ENCODE measurements around the gene GSTK1. TPM values are rescaled to one million over a fixed set of nuclear protein-coding genes. Genes with fewer than 3 reads are reported as not detected.
"Not testable (repeated sequence)": the region's sequence is repeated elsewhere in the genome, so short reads cannot be mapped to it uniquely, and the experiment has no call there.

Gene GSTK1
- polyA plus RNA-seq, 4 donors: 194 to 231 (median 210) TPM

DNA sequence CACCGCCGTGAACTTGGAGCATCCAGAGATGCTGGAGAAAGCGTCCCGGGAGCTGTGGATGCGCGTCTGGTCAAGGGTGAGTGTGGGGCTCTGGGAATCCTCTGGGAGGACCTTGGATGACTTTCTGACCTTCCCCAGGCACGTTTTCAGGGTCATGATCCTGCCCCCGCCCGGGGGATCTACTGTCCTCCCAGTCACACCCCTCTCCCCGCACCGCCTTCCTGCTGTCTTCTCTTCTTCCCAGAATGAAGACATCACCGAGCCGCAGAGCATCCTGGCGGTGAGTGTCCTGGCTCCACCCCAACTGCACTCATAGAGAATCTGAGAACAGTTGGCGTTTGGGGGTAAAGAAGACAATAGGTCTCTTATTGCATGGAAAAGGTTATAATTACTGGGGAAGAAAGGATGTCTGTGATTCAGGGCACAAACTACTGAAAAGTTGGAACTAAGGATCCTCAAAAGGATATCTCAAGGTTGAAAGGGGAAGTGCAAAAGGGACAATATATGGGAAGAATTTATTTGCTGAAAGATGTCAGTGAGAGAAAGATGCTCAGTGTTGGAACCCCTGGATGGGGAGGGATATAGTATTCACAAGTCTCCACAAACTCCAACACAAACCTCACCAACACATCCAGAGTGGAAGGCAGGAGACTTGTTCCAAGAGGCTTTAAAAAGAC lies 1.9 kb downstream of the GSTK1 start:
- DNase-seq (ENCODE audit: low read depth in 4 of 4, low spot score in 2 of 4): no peak

- DNase-seq (ENCODE audit: low read depth in 4 of 4, low spot score in 2 of 4): no peak
These were observed 6.0 kb downstream of the GSTK1 start for GRCh38 chr7:143269251-143269650.

DNA sequence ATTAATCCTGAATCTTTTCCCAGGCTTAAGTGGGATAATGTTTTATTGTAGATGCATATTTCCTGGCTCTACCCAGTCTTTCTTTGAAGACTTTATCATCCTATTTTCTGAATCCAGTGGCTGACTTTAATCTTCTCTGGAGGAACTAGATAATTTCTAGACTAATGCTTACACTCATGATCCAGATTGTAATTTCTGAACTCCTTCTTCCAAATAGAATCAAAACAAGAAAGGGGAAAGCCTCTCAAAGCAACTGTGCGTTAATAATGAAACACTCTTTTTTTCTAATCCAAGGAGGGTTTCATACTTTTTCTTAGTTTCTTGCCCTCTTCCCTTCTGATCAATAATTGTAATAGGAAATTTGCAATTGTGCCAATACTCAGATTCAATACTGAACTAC lies 8.0 kb downstream of the GSTK1 start:
- DNase-seq (ENCODE audit: low read depth in 4 of 4, low spot score in 2 of 4): no peak

- DNase-seq (ENCODE audit: low read depth in 4 of 4, low spot score in 2 of 4): no peak
These were observed 9.6 kb downstream of the GSTK1 start for GRCh38 chr7:143272871-143273270.

- peak in 1 of 4 donors; percentile 58 for DNase-seq (ENCODE audit: low read depth in 4 of 4, low spot score in 2 of 4)
These were observed 16.2 kb downstream of the GSTK1 start for GRCh38 chr7:143279186-143280098.

DNA sequence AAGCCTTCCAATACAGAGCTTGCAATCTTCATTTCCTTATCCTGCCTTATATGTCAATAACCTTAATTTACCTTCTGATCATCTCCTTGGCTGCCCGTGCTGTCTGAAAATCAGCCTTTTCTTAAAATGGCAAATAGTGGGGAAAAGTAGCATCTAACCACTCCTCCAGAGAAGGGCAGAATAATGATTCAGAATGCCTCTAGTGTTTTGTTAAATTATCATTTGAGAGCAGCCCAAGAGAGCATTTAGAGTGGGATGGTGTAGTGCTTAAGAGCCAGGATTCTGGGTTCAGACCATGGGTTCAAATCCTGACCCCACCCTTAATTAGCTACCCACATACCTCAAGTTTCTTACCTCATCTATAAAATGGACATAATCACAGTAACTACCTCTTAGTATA lies 16.9 kb downstream of the GSTK1 start:
- no peak for DNase-seq (ENCODE audit: low read depth in 4 of 4, low spot score in 2 of 4)

DNA sequence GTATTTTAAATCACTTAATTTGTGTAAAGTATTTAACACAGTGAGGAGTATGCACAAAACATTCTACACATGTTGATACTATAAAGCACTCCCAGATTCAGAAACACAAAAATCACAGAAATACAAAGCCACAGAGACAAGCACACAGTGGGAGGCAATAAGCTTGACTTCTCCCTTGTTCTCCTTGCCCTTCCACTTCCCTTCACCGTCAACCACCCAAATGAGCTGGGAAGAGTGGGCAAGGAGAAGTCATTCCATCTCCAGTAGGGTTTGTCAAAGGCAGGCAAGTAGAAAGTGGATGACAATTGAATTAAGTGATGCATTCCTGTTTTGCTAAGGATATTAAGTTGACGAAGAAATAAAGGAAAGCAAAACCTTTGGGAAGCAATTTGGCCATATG lies 17.3 kb downstream of the GSTK1 start:
- no peak for DNase-seq (ENCODE audit: low read depth in 4 of 4, low spot score in 2 of 4)

GRCh38 chr7:143281529-143281928 lies 18.3 kb downstream of the GSTK1 start:
- DNase-seq (ENCODE audit: low read depth in 4 of 4, low spot score in 2 of 4): no peak

DNA sequence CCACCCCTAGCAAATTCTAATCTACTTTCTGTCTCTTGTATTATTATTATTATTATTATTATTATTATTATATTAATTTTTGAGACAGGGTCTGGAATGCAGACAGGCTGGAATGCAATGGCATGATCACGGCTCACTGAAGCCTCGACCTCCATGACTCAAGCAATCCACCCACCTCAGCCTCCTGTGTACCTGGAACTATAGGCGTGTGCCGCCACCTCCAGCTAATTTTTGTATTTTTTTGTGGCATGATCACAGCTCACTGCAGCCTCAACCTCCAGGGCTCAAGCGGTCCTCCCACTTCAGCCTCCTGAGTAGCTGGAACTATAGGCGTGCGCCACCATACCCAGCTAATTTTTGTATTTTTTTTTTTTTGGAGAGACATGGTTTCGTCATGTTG lies 18.9 kb downstream of the GSTK1 start:
- no peak for DNase-seq (ENCODE audit: low read depth in 4 of 4, low spot score in 2 of 4)

DNA sequence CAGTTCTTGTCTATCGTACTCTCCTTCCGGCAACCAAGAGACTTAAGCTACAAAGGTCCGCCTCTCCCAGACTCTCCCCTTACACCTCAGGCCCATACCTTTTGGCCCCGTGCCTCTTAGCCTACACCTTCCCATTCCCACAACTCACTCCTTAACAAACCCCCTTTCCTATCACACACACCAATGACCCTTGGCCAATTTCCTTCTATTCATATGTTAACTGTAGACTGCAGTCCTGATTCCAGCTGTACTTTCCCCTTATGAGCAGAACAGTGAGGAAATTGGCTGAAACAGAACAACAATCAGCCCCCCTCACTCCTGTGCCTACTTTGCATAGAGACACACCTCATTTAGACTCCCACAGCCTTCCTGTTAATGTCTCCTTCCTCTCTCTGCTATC lies 20.1 kb downstream of the GSTK1 start:
- DNase-seq (ENCODE audit: low read depth in 4 of 4, low spot score in 2 of 4): no peak

GRCh38 chr7:143284591-143285469 lies 21.6 kb downstream of the GSTK1 start, which contains the start of gene TMEM139:
TSS of gene TMEM139 (plus strand) at chr7:143284958. CDS start at chr7:143285958, 1,000 bp downstream.
- DNase-seq (ENCODE audit: low read depth in 4 of 4, low spot score in 2 of 4): peak in 1 of 4 donors; percentile 57

DNA sequence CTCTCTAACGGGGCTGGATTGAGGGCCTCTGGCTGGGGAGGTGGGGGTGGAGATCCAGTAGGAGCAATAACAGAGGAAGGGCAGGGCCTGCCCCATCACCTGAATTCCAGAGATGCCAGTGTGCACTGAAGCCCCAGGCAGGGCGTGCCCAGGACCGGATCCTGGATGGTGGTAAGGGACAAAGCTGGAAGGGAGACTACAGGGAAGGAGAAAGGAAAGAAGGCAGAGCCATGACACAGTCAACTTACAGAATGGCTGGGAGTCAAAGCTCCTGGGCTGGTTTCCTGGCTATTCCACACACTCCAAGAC lies 22.2 kb downstream of the GSTK1 start:
- DNase-seq (ENCODE audit: low read depth in 4 of 4, low spot score in 2 of 4): no peak

DNA sequence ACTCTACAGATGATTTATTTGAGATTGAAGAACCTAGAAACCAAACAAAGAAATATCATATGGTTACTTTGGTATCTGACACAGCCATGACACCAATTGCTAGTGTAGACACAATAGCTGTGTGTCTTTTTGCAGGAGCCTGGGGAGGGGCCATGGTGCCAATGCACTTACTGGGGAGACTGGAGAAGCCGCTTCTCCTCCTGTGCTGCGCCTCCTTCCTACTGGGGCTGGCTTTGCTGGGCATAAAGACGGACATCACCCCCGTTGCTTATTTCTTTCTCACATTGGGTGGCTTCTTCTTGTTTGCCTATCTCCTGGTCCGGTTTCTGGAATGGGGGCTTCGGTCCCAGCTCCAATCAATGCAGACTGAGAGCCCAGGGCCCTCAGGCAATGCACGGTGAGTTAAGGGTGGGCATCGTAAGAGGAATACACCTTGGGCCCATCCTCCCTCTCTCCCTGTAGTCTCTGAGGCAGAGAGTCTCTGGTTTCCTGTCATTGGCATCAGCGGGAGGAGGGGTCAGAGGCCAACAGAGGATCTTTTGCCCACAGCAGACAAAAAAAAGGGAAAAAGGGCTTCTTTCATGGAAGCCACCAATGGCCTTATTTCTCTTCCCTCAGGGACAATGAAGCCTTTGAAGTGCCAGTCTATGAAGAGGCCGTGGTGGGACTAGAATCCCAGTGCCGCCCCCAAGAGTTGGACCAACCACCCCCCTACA lies 22.7 kb downstream of the GSTK1 start:
- DNase-seq (ENCODE audit: low read depth in 4 of 4, low spot score in 2 of 4): no peak

DNA sequence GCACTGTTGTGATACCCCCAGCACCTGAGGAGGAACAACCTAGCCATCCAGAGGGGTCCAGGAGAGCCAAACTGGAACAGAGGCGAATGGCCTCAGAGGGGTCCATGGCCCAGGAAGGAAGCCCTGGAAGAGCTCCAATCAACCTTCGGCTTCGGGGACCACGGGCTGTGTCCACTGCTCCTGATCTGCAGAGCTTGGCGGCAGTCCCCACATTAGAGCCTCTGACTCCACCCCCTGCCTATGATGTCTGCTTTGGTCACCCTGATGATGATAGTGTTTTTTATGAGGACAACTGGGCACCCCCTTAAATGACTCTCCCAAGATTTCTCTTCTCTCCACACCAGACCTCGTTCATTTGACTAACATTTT lies 23.3 kb downstream of the GSTK1 start:
- no peak for DNase-seq (ENCODE audit: low read depth in 4 of 4, low spot score in 2 of 4)

- DNase-seq (ENCODE audit: low read depth in 4 of 4, low spot score in 2 of 4): no peak
These were observed 24.2 kb downstream of the GSTK1 start for GRCh38 chr7:143287339-143287934.

DNA sequence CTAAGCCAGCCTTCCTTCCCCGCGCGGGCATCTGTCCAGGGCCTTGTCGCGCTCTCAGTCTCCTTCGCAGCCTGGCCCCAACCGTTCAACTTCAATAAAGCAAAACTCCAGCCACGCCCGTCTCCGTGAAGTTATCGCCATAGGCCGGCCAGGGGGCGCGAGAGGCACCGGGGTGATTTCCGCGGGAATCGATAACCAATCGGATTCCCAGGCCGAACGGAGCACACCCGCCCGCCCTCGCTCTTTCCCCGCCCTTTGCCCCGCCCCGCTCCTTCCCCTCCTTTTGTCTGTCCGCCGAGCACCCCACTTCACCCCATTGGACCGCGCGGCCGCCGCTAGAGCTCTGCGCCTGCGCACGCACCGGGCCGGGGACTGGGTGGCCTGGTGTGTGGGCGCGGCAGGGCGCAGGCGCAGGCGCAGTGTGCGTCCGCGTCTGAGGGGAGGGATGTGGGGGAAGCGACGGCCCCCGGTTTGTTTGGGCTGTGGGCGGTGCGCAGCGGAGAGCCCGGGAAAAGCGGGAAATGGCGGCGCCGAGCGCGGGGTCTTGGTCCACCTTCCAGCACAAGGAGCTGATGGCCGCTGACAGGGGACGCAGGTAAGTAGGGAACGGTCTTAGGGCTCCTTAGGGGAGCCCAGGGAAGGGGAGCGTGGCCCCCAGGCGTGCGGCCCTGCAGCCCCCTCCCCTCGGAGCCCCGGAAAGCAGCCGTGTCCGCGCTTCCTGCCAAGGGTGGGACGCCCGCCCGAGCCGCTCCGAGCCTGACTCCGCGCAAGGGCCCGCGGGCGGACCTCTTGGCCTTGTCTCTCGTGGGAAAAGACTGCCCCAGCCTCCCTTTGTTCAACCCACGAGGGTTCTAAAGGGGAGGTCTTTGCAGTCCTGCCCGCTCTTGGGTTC lies 24.9 kb downstream of the GSTK1 start, which contains the start of gene CASP2:
Gene CASP2 (plus strand): TSS at position 417 of the 892 bp plus-strand sequence. CDS start 105 bp downstream, at position 522.
- DNase-seq (ENCODE audit: low read depth in 4 of 4, low spot score in 2 of 4): peak in 3 of 4 donors; percentile 90 to 93 (median 90)

GRCh38 chr7:143288836-143289235 lies 25.6 kb downstream of the GSTK1 start:
- no peak for DNase-seq (ENCODE audit: low read depth in 4 of 4, low spot score in 2 of 4)

DNA sequence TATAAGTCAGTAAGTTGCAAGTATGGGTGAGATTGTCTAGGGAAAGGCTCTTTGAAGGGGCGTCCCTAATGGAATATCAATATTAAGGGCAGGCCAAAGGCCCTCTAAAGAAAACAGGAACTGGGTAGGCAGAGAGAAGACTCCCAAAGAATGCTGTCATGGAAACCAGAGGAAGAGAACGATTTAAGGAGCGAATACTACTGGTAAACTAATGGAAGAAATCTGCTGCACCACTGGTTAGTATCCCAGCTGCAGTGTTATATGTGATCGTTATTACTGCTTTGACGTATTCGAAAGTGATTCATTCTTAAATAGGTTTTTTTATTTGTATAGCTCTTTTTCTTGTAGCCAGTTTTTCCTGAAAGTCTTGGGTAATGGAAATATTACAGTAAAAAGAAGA lies 26.2 kb downstream of the GSTK1 start:
- DNase-seq (ENCODE audit: low read depth in 4 of 4, low spot score in 2 of 4): no peak

DNA sequence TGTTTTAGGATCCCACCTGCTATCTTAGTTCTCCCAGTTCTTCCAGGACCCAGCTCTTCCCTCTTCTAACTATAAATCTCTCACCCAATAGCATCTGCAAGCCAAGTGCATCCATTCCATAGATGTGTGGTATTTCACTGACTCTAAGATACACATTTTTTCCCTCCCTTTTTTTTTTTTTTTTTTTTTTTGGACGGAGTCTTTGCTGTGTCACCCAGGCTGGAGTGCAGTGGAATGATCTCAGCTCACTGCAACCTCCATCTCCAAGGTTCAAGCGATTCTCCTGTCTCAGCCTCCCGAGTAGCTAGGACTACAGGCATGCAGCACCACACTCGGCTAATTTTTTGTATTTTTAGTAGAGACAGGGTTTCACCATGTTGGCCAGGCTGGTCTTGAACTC lies 26.6 kb downstream of the GSTK1 start:
- DNase-seq (ENCODE audit: low read depth in 4 of 4, low spot score in 2 of 4): not testable (repeated sequence)
